GM23338 (cell line): ENCODE results near the gene CTDSP2. TPM values are rescaled to one million over a fixed set of nuclear protein-coding genes. Genes with fewer than 3 reads are reported as not detected.
A peak's percentile ranks its signal among the peaks of the same experiment; 100 is the strongest.

Experiments used
- ATAC-seq: fragments of 200-7000 bp; cut with Tn5 transposase; 3 replicates; pipeline ENCODE4 v1.9.1; 2020
- DNase-seq: peaks from one replicate; pipeline ENCODE4 v3.0.0-alpha.2; 2015; ENCODE audit warnings: low spot score
- H2AFZ ChIP-seq: fragments of 200-600 bp; sonication (generic); 2 replicates; pipeline ENCODE4 v1.8.0; 2016; ENCODE audit warnings: antibody characterized with exemption, mild to moderate bottlenecking, moderate library complexity
- H3F3A ChIP-seq: fragments of 200-600 bp; sonication (generic); replicated peaks from 2 replicates; pipeline ENCODE4 v1.8.0; 2017; ENCODE audit warnings: antibody characterized with exemption, mixed run types, low read depth
- H3K27ac ChIP-seq: fragments of 200-600 bp; sonication (generic); 2 replicates; pipeline ENCODE4 v1.6.1; 2016; ENCODE audit warnings: low read depth
- H3K27me3 ChIP-seq: fragments of 200-600 bp; sonication (generic); 2 replicates; pipeline ENCODE4 v1.8.0; 2016; ENCODE audit warnings: mild to moderate bottlenecking, mixed run types, moderate library complexity; ENCODE audit not compliant: insufficient read depth
- H3K36me3 ChIP-seq: fragments of 200-600 bp; sonication (generic); 2 replicates; pipeline ENCODE4 v1.8.0; 2016; ENCODE audit warnings: mild to moderate bottlenecking; ENCODE audit not compliant: insufficient read depth
- H3K4me1 ChIP-seq: fragments of 200-600 bp; sonication (generic); 2 replicates; pipeline ENCODE4 v1.8.0; 2016; ENCODE audit warnings: mild to moderate bottlenecking, moderate library complexity; ENCODE audit not compliant: insufficient read depth
- H3K4me2 ChIP-seq: fragments of 200-600 bp; sonication (generic); 2 replicates; pipeline ENCODE4 v1.7.1; 2017; ENCODE audit warnings: mixed run types
- H3K4me3 ChIP-seq: fragments of 200-600 bp; sonication (generic); 2 replicates; pipeline ENCODE4 v1.6.1; 2016; ENCODE audit warnings: mixed run types
- H3K79me2 ChIP-seq: fragments of 200-600 bp; sonication (generic); replicated peaks from 2 replicates; pipeline ENCODE4 v1.8.0; 2017; ENCODE audit warnings: mild to moderate bottlenecking; ENCODE audit not compliant: insufficient read depth
- H3K9me2 ChIP-seq: fragments of 200-600 bp; sonication (generic); 2 replicates; pipeline ENCODE4 v1.8.0; 2017; ENCODE audit not compliant: insufficient read depth
- H4K20me1 ChIP-seq: fragments of 200-600 bp; sonication (generic); replicated peaks from 2 replicates; pipeline ENCODE4 v1.8.0; 2017; ENCODE audit warnings: mild to moderate bottlenecking; ENCODE audit not compliant: insufficient read depth
- H3K27ac Mint-ChIP-seq: 2 replicates; pipeline ENCODE4 v1.8.0; 2020; ENCODE audit warnings: inconsistent platforms, mild to moderate bottlenecking, moderate library complexity, mixed read lengths
- H3K27me3 Mint-ChIP-seq: 3 replicates; pipeline ENCODE4 v1.8.0; 2022; ENCODE audit warnings: low read depth, mild to moderate bottlenecking, moderate library complexity, mixed read lengths, inconsistent platforms; ENCODE audit not compliant: insufficient read depth, poor library complexity
- H3K36me3 Mint-ChIP-seq: 3 replicates; pipeline ENCODE4 v1.8.0; 2021; ENCODE audit warnings: low read depth, mild to moderate bottlenecking, inconsistent platforms, moderate library complexity, mixed read lengths
- H3K4me1 Mint-ChIP-seq: 3 replicates; pipeline ENCODE4 v1.8.0; 2020; ENCODE audit warnings: mild to moderate bottlenecking, inconsistent platforms, mixed read lengths
- H3K4me3 Mint-ChIP-seq: 3 replicates; pipeline ENCODE4 v1.8.0; 2021; ENCODE audit warnings: moderate library complexity, mild to moderate bottlenecking, inconsistent platforms, mixed read lengths
- H3K9me3 Mint-ChIP-seq: 3 replicates; pipeline ENCODE4 v1.8.0; 2020; ENCODE audit warnings: moderate library complexity, mild to moderate bottlenecking, inconsistent platforms, mixed read lengths
- CREB1 ChIP-seq: fragments of 250-450 bp; sonication (Bioruptor Pico); IDR thresholded peaks from 2 replicates; pipeline ENCODE4 v1.5.0; 2020; ENCODE audit warnings: low read depth, mild to moderate bottlenecking, moderate library complexity
- EZH2phosphoT487 ChIP-seq: fragments of 200-600 bp; sonication (generic); IDR thresholded peaks from one replicate; pipeline ENCODE4 v1.8.1; 2018; ENCODE audit warnings: antibody characterized with exemption; ENCODE audit not compliant: unreplicated experiment
- NANOG ChIP-seq: IDR thresholded peaks from 2 replicates; pipeline ENCODE4 v1.6.1; 2016; ENCODE audit warnings: antibody characterized with exemption, borderline replicate concordance
- POLR2AphosphoS5 ChIP-seq: IDR thresholded peaks from 2 replicates; pipeline ENCODE4 v1.6.1; 2016; ENCODE audit warnings: antibody characterized with exemption, low read depth
- STAT1 ChIP-seq: IDR thresholded peaks from one replicate; pipeline ENCODE4 v1.6.1; 2016; ENCODE audit warnings: antibody characterized with exemption; ENCODE audit not compliant: unreplicated experiment
- ZNF114 ChIP-seq: fragments of 250-450 bp; sonication (Bioruptor Pico); IDR thresholded peaks from 2 replicates; pipeline ENCODE4 v1.5.0; 2020; ENCODE audit warnings: mild to moderate bottlenecking, moderate library complexity
- ZNF331 ChIP-seq: fragments of 250-450 bp; sonication (Bioruptor Pico); IDR thresholded peaks from 2 replicates; pipeline ENCODE4 v1.5.0; 2020; ENCODE audit warnings: low read depth, mild to moderate bottlenecking, moderate library complexity
- polyA plus RNA-seq: library from polyadenylated mRNA; unstranded; fragments of >200 nt; fragmentation: Nextera tagmentation; extraction: Ambion mirVana; gene quantifications from 2 replicates; pipeline ENCODE4 v1.2.1, GENCODE V29; 2016
- total RNA-seq: library from RNA; depleted of rRNA; stranded (reverse); fragments of >200 nt; shearing (Covaris generic); gene quantifications from 2 replicates; pipeline ENCODE4 v1.2.3, GENCODE V29; 2014
- TF ChIP-seq, protein P1 (sequence below): fragments of 250-450 bp; sonication (Bioruptor Pico); IDR thresholded peaks from 2 replicates; pipeline ENCODE4 v1.5.0; 2020; ENCODE audit warnings: mild to moderate bottlenecking, moderate library complexity

Gene CTDSP2
- total and polyA plus RNA-seq, 2 experiments from 2014 or later, result 22.8 to 81.9 TPM

- Histone ChIP-seq H3K4me3 (peak overlapping the region; percentile 99), H4K20me1 (peaks cover 25% of the 10 kb centered on the region), H3K36me3 (no peaks in the 10 kb centered on the region), H3K79me2 (peaks cover 54% of the 10 kb centered on the region), H3K4me1 (peaks cover 53% of the 10 kb centered on the region), H3K27me3 (no peaks in the 10 kb centered on the region), H3K9me2 (no peaks in the 10 kb centered on the region), H3K27ac (peak overlapping the region; percentile 100), H3K4me2 (peak overlapping the region; percentile 97), H3F3A (peaks cover 5% of the 10 kb centered on the region; the same call in 1 of the 2 replicates), H2AFZ (no peak overlapping the region)
- Mint-ChIP-seq H3K27me3 (peaks cover 13% of the 10 kb centered on the region), H3K4me3 (peak overlapping the region; percentile 84), H3K27ac (0 out of 2 replicates have a peak overlapping the region, but pooled peaks have one; percentile 82), H3K4me1 (peaks cover 53% of the 10 kb centered on the region), H3K9me3 (no peaks in the 10 kb centered on the region), H3K36me3 (peaks cover 9% of the 10 kb centered on the region; the same call in 2 of the 3 replicates)
- TF ChIP-seq ZNF114 (no peak), CREB1 (peak; percentile 31; the same call in 1 of the 2 replicates)
- peak; percentile 32 for ATAC-seq
- peak; percentile 71 for DNase-seq
These were observed 848 bp downstream of the CTDSP2 start for GRCh38 chr12:57845478-57846284.

GRCh38 chr12:57844709-57845477 lies 1.6 kb downstream of the CTDSP2 start:
- H3F3A ChIP-seq, result peaks cover 5% of the 10 kb centered on the region; the same call in 1 of the 2 replicates
- peak overlapping the region; percentile 100 for H3K27ac ChIP-seq
- peaks cover 33% of the 10 kb centered on the region for H4K20me1 ChIP-seq
- Mint-ChIP-seq H3K36me3 (peaks cover 9% of the 10 kb centered on the region; the same call in 2 of the 3 replicates), H3K27me3 (peaks cover 13% of the 10 kb centered on the region), H3K27ac (peak overlapping the region; percentile 97), H3K4me1 (peaks cover 60% of the 10 kb centered on the region), H3K9me3 (no peaks in the 10 kb centered on the region), H3K4me3 (peak overlapping the region; percentile 84)
- DNase-seq (peak; percentile 82), ATAC-seq (peak; percentile 16)
- H2AFZ ChIP-seq, result no peak overlapping the region
- peak overlapping the region; percentile 99 for H3K4me3 ChIP-seq
- peaks cover 58% of the 10 kb centered on the region for H3K4me1 ChIP-seq
- H3K36me3 ChIP-seq, result no peaks in the 10 kb centered on the region
- TF ChIP-seq ZNF331 (no peak), EZH2phosphoT487 (no peak), POLR2AphosphoS5 (peak; percentile 53), NANOG (no peak), CREB1 (no peak), STAT1 (no peak)
- TF ChIP-seq, protein P1, sequence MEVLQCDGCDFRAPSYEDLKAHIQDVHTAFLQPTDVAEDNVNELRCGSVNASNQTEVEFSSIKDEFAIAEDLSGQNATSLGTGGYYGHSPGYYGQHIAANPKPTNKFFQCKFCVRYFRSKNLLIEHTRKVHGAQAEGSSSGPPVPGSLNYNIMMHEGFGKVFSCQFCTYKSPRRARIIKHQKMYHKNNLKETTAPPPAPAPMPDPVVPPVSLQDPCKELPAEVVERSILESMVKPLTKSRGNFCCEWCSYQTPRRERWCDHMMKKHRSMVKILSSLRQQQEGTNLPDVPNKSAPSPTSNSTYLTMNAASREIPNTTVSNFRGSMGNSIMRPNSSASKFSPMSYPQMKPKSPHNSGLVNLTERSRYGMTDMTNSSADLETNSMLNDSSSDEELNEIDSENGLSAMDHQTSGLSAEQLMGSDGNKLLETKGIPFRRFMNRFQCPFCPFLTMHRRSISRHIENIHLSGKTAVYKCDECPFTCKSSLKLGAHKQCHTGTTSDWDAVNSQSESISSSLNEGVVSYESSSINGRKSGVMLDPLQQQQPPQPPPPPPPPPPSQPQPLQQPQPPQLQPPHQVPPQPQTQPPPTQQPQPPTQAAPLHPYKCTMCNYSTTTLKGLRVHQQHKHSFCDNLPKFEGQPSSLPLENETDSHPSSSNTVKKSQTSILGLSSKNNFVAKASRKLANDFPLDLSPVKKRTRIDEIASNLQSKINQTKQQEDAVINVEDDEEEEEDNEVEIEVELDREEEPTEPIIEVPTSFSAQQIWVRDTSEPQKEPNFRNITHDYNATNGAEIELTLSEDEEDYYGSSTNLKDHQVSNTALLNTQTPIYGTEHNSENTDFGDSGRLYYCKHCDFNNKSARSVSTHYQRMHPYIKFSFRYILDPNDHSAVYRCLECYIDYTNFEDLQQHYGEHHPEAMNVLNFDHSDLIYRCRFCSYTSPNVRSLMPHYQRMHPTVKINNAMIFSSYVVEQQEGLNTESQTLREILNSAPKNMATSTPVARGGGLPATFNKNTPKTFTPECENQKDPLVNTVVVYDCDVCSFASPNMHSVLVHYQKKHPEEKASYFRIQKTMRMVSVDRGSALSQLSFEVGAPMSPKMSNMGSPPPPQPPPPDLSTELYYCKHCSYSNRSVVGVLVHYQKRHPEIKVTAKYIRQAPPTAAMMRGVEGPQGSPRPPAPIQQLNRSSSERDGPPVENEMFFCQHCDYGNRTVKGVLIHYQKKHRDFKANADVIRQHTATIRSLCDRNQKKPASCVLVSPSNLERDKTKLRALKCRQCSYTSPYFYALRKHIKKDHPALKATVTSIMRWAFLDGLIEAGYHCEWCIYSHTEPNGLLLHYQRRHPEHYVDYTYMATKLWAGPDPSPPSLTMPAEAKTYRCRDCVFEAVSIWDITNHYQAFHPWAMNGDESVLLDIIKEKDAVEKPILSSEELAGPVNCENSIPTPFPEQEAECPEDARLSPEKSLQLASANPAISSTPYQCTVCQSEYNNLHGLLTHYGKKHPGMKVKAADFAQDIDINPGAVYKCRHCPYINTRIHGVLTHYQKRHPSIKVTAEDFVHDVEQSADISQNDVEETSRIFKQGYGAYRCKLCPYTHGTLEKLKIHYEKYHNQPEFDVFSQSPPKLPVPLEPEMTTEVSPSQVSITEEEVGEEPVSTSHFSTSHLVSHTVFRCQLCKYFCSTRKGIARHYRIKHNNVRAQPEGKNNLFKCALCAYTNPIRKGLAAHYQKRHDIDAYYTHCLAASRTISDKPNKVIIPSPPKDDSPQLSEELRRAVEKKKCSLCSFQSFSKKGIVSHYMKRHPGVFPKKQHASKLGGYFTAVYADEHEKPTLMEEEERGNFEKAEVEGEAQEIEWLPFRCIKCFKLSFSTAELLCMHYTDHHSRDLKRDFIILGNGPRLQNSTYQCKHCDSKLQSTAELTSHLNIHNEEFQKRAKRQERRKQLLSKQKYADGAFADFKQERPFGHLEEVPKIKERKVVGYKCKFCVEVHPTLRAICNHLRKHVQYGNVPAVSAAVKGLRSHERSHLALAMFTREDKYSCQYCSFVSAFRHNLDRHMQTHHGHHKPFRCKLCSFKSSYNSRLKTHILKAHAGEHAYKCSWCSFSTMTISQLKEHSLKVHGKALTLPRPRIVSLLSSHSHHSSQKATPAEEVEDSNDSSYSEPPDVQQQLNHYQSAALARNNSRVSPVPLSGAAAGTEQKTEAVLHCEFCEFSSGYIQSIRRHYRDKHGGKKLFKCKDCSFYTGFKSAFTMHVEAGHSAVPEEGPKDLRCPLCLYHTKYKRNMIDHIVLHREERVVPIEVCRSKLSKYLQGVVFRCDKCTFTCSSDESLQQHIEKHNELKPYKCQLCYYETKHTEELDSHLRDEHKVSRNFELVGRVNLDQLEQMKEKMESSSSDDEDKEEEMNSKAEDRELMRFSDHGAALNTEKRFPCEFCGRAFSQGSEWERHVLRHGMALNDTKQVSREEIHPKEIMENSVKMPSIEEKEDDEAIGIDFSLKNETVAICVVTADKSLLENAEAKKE, result no peak
- peaks cover 62% of the 10 kb centered on the region for H3K79me2 ChIP-seq
- H3K27me3 ChIP-seq, result no peaks in the 10 kb centered on the region
- H3K9me2 ChIP-seq, result no peaks in the 10 kb centered on the region
- H3K4me2 ChIP-seq, result peak overlapping the region; percentile 97
